ENCODE data around the gene SMIM15.

Gene SMIM15

DNA sequence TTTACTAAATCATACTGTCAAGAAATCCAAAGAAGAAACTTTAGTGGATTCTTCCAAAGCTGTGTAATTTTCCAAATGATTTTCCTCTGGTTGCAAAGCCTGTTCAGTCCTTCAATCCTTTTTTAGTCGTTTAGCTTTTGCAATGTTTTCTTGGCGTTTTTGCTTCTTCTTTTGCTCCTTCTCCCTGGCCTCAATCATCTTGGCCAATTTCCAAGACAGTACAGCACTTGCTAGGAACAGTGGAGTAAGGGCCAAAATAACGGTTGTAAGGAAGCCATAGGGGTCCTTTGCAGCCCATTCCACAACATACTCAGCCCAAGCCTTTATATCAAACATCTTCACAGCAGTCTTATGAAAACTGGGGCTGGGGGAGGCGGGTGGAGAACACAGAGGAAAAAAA is 2.4 kb downstream of the SMIM15 start:
- Histone ChIP-seq H3K36me3 (replicated peaks; ENCODE audit: insufficient read depth, low read length) (peaks cover 22% of the 10 kb centered on the region; the same call in 1 of the 2 replicates), H2AFZ (ENCODE audit: low read length) (no peak overlapping the region), H3F3A (ENCODE audit: insufficient read depth, low read length) (0 out of 2 replicates have a peak, but pooled peaks cover 3% of the 10 kb centered on the region), H3K4me1 (ENCODE audit: low read length) (no peaks in the 10 kb centered on the region; the same call in 1 of the 2 replicates), H3K9me3 (replicated peaks; ENCODE audit: insufficient read depth, low read length) (no peaks in the 10 kb centered on the region), H3K79me2 (ENCODE audit: low read length) (peaks cover 44% of the 10 kb centered on the region), H3K9ac (ENCODE audit: low read length) (no peak overlapping the region), H3K4me3 (ENCODE audit: low read length) (no peak overlapping the region), H3K27me3 (replicated peaks; ENCODE audit: insufficient read depth, low read length) (no peaks in the 10 kb centered on the region), H3K4me2 (ENCODE audit: low read depth, low read length) (no peak overlapping the region), H3K27ac (ENCODE audit: low read length) (no peak overlapping the region), H4K20me1 (ENCODE audit: insufficient read depth, low read length) (no peaks in the 10 kb centered on the region), H3K9me2 (replicated peaks; ENCODE audit: insufficient read depth, low read length) (no peaks in the 10 kb centered on the region)
- TF ChIP-seq EZH2 (optimal IDR thresholded peaks at IDR 0.05; ENCODE audit: low read depth, low read length) (no peak), EZH2phosphoT487 (IDR thresholded peaks at IDR 0.05; ENCODE audit: low read length) (no peak)
- TF ChIP-seq, protein P1, sequence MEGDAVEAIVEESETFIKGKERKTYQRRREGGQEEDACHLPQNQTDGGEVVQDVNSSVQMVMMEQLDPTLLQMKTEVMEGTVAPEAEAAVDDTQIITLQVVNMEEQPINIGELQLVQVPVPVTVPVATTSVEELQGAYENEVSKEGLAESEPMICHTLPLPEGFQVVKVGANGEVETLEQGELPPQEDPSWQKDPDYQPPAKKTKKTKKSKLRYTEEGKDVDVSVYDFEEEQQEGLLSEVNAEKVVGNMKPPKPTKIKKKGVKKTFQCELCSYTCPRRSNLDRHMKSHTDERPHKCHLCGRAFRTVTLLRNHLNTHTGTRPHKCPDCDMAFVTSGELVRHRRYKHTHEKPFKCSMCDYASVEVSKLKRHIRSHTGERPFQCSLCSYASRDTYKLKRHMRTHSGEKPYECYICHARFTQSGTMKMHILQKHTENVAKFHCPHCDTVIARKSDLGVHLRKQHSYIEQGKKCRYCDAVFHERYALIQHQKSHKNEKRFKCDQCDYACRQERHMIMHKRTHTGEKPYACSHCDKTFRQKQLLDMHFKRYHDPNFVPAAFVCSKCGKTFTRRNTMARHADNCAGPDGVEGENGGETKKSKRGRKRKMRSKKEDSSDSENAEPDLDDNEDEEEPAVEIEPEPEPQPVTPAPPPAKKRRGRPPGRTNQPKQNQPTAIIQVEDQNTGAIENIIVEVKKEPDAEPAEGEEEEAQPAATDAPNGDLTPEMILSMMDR (IDR thresholded peaks at IDR 0.05; ENCODE audit: low read length): no peak
- DNase-seq: no peak

DNA sequence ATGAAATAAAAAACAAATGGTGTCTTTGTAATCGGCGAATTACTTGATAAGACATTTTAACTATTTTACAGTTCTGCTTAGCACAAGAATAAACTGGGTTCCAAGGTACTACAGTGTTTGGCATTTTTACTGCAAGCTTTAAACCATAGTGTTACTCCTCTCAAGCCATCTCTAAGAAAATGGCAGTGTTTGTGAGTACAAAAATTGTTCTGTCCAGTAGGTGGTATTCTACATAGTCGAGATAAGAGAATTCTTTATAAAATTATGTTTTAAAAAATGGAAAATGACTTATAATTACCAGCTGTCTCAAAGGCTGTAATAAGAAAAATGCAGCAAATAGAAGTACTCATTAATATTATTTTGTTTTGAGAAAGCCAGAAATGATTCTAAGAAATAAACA is 3.2 kb downstream of the SMIM15 start:
- Histone ChIP-seq H3K9ac (ENCODE audit: low read length) (no peak overlapping the region), H4K20me1 (ENCODE audit: insufficient read depth, low read length) (no peaks in the 10 kb centered on the region), H3K27ac (ENCODE audit: low read length) (no peak overlapping the region), H3K27me3 (replicated peaks; ENCODE audit: insufficient read depth, low read length) (no peaks in the 10 kb centered on the region), H3K79me2 (ENCODE audit: low read length) (peaks cover 44% of the 10 kb centered on the region), H3F3A (ENCODE audit: insufficient read depth, low read length) (0 out of 2 replicates have a peak, but pooled peaks cover 3% of the 10 kb centered on the region), H2AFZ (ENCODE audit: low read length) (no peak overlapping the region), H3K9me2 (replicated peaks; ENCODE audit: insufficient read depth, low read length) (no peaks in the 10 kb centered on the region), H3K4me3 (ENCODE audit: low read length) (no peak overlapping the region), H3K36me3 (replicated peaks; ENCODE audit: insufficient read depth, low read length) (peaks cover 22% of the 10 kb centered on the region; the same call in 1 of the 2 replicates), H3K4me1 (ENCODE audit: low read length) (no peaks in the 10 kb centered on the region; the same call in 1 of the 2 replicates), H3K9me3 (replicated peaks; ENCODE audit: insufficient read depth, low read length) (no peaks in the 10 kb centered on the region), H3K4me2 (ENCODE audit: low read depth, low read length) (no peak overlapping the region)
- no peak for DNase-seq
- TF ChIP-seq EZH2phosphoT487 (IDR thresholded peaks at IDR 0.05; ENCODE audit: low read length): no peak
- TF ChIP-seq, protein P1 (IDR thresholded peaks at IDR 0.05; ENCODE audit: low read length): no peak
- TF ChIP-seq EZH2 (optimal IDR thresholded peaks at IDR 0.05; ENCODE audit: low read depth, low read length): no peak

DNA sequence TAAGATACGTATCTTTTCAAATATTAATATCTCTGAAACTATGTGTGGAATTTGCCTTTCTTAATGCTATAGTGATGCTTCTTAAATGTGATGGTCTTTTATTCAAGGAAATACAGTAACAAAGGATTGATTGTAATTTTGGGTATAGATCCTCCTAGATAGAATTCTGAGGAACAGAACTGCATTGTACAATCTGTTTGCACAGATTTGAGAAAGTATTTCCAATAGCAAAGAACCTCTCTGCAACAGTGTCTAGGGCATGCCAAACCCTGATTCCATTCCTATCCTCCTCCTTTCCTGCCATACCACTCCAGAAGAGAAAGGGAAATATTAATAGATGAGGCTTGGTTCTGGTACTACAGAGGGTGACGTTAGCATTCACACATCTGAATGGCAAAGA is 10.4 kb downstream of the SMIM15 start:
- Histone ChIP-seq H3F3A (ENCODE audit: insufficient read depth, low read length) (no peaks in the 10 kb centered on the region), H3K9ac (ENCODE audit: low read length) (no peak overlapping the region), H3K27ac (ENCODE audit: low read length) (no peak overlapping the region), H3K4me1 (ENCODE audit: low read length) (no peaks in the 10 kb centered on the region), H3K9me3 (replicated peaks; ENCODE audit: insufficient read depth, low read length) (no peaks in the 10 kb centered on the region), H3K4me3 (ENCODE audit: low read length) (no peak overlapping the region), H3K79me2 (ENCODE audit: low read length) (no peaks in the 10 kb centered on the region), H3K27me3 (replicated peaks; ENCODE audit: insufficient read depth, low read length) (no peaks in the 10 kb centered on the region), H4K20me1 (ENCODE audit: insufficient read depth, low read length) (no peaks in the 10 kb centered on the region), H3K36me3 (replicated peaks; ENCODE audit: insufficient read depth, low read length) (no peaks in the 10 kb centered on the region), H2AFZ (ENCODE audit: low read length) (no peak overlapping the region), H3K4me2 (ENCODE audit: low read depth, low read length) (no peak overlapping the region), H3K9me2 (replicated peaks; ENCODE audit: insufficient read depth, low read length) (no peaks in the 10 kb centered on the region)
- no peak for DNase-seq
- TF ChIP-seq, protein P1 (IDR thresholded peaks at IDR 0.05; ENCODE audit: low read length): no peak
- TF ChIP-seq EZH2 (optimal IDR thresholded peaks at IDR 0.05; ENCODE audit: low read depth, low read length): no peak
- no peak for TF ChIP-seq EZH2phosphoT487 (IDR thresholded peaks at IDR 0.05; ENCODE audit: low read length)

Data from MM.1S (cell line).